Tibial artery (tissue), 4 donors: Measurements from ENCODE around the gene SGCA.

Source experiments
- DNase-seq, 2 donors: peaks; one replicate each; pipeline ENCODE4 v3.0.0-alpha.2; 2019
- H3K27ac ChIP-seq, 2 donors: fragments of 200-600 bp; sonication (generic) in 1 of 2; 1 replicate in 1 of 2; 2 replicates in 1 of 2; pipeline ENCODE4 v1.5.1; 2018 to 2019; ENCODE audit warnings: mild to moderate bottlenecking in 1 of 2
- H3K27me3 ChIP-seq, 2 donors: fragments of 200-600 bp; sonication (generic) in 1 of 2; one replicate each; pipeline versions ENCODE4 v1.5.1 to v1.6.0; 2016 to 2019
- H3K36me3 ChIP-seq, 3 donors: fragments of 200-600 bp; sonication (generic) in 2 of 3; one replicate each; pipeline ENCODE4 v1.5.1; 2016 to 2019; ENCODE audit warnings: mild to moderate bottlenecking in 2 of 3
- H3K4me1 ChIP-seq, 4 donors: fragments of 200-600 bp; sonication (generic) in 2 of 4; 1 replicate in 3 of 4; 2 replicates in 1 of 4; pipeline ENCODE4 v1.5.1; 2016 to 2019
- H3K4me3 ChIP-seq, 2 donors: fragments of 200-600 bp; sonication (generic) in 1 of 2; 1 replicate in 1 of 2; 2 replicates in 1 of 2; pipeline ENCODE4 v1.5.1; 2018 to 2019; ENCODE audit warnings: mild to moderate bottlenecking in 2 of 2
- H3K9me3 ChIP-seq, 3 donors: fragments of 200-600 bp; sonication (generic) in 1 of 3; one replicate each; pipeline ENCODE4 v1.5.1; 2016 to 2019
- CTCF ChIP-seq, 2 experiments: fragments of 200-600 bp in 1 of 2; fragments of 450-650 bp in 1 of 2; IDR thresholded peaks; one replicate each; pipeline ENCODE4 v1.5.1; 2017 to 2019; ENCODE audit warnings: antibody characterized with exemption in 2 of 2, mild to moderate bottlenecking in 1 of 2, moderate library complexity in 1 of 2
- intact Hi-C: fragments of 100-400 bp; cut with DNase I; formaldehyde crosslinking; loops from one replicate; pipeline ENCODE4 v1.15.0; 2023; ENCODE audit warnings: low total_unique reads

SGCA gene

GRCh38 chr17:50194934-50195865 lies 29.4 kb downstream of the SGCA start:
- Histone ChIP-seq H3K4me1 (peaks cover 0 to 66% (median 47%) of the 10 kb centered on the region in 4 donors), H3K27ac (peak overlapping the region; percentile 98 to 99), H3K9me3 (no peaks in the 10 kb centered on the region), H3K36me3 (peaks cover 90 to 94% (median 90%) of the 10 kb centered on the region in 3 donors), H3K27me3 (no peaks in the 10 kb centered on the region), H3K4me3 (no peak overlapping the region)
- no peak for TF ChIP-seq CTCF (IDR thresholded peaks at IDR 0.05)
- intact Hi-C loops: loop anchor here (5.0 kb wide), 1 partner anchor 98 kb away; the partner anchor contains the start of gene PDK2
- peak in 1 of 2 donors; percentile 74 for DNase-seq

GRCh38 chr17:50196036-50196435 lies 30.2 kb downstream of the SGCA start:
- no peak overlapping the region for H3K4me3 ChIP-seq
- no peaks in the 10 kb centered on the region for H3K9me3 ChIP-seq
- DNase-seq: peak in 1 of 2 donors; percentile 68
- H3K27ac ChIP-seq: peak overlapping the region; percentile 98 to 99
- TF ChIP-seq CTCF (IDR thresholded peaks at IDR 0.05): no peak
- intact Hi-C loops: loop anchor here (5.0 kb wide), 1 partner anchor 99 kb away; the partner anchor contains the start of gene PDK2
- H3K36me3 ChIP-seq: peaks cover 82 to 86% (median 82%) of the 10 kb centered on the region in 3 donors
- H3K27me3 ChIP-seq: no peaks in the 10 kb centered on the region
- H3K4me1 ChIP-seq: peaks cover 0 to 67% (median 47%) of the 10 kb centered on the region in 4 donors

GRCh38 chr17:50196826-50197225 lies 31.0 kb downstream of the SGCA start:
- TF ChIP-seq CTCF (IDR thresholded peaks at IDR 0.05): no peak
- intact Hi-C loops: loop anchor here (5.0 kb wide), 1 partner anchor 100 kb away; the partner anchor contains the start of gene PDK2
- Histone ChIP-seq H3K36me3 (peaks cover 74 to 78% (median 74%) of the 10 kb centered on the region in 3 donors), H3K9me3 (no peaks in the 10 kb centered on the region), H3K4me1 (peaks cover 0 to 75% (median 50%) of the 10 kb centered on the region in 4 donors), H3K4me3 (no peak overlapping the region), H3K27me3 (no peaks in the 10 kb centered on the region), H3K27ac (peak overlapping the region; percentile 98 to 99)
- peak; percentile 66 to 84 for DNase-seq

GRCh38 chr17:50198026-50198669 lies 32.3 kb downstream of the SGCA start:
- Histone ChIP-seq H3K4me3 (peak overlapping the region in 1 of 2 donors; percentile 67), H3K4me1 (peaks cover 0 to 74% (median 51%) of the 10 kb centered on the region in 4 donors), H3K27ac (peak overlapping the region; percentile 98 to 99), H3K9me3 (no peaks in the 10 kb centered on the region), H3K36me3 (peaks cover 61 to 65% (median 62%) of the 10 kb centered on the region in 3 donors), H3K27me3 (no peaks in the 10 kb centered on the region)
- intact Hi-C loops: loop anchor here (5.0 kb wide), 1 partner anchor 101 kb away; the partner anchor contains the start of gene PDK2
- DNase-seq: peak; percentile 77 to 86
- peak; percentile 64 to 73 for TF ChIP-seq CTCF (IDR thresholded peaks at IDR 0.05)

GRCh38 chr17:50199211-50199802 lies 33.5 kb downstream of the SGCA start:
- intact Hi-C loops: loop anchor here (5.0 kb wide), 1 partner anchor 102 kb away; the partner anchor contains the start of gene PDK2
- Histone ChIP-seq H3K4me3 (peak overlapping the region; percentile 67 to 89), H3K9me3 (no peaks in the 10 kb centered on the region), H3K36me3 (peaks cover 49 to 53% (median 50%) of the 10 kb centered on the region in 3 donors), H3K27ac (peak overlapping the region; percentile 98 to 99), H3K27me3 (no peaks in the 10 kb centered on the region), H3K4me1 (peaks cover 0 to 79% (median 54%) of the 10 kb centered on the region in 4 donors)
- TF ChIP-seq CTCF (IDR thresholded peaks at IDR 0.05): no peak
- DNase-seq: peak in 1 of 2 donors; percentile 78
